IMR-90 (cell line): ENCODE measurements around the gene SPHK2. TPM values are rescaled to one million over a fixed set of nuclear protein-coding genes. Genes with fewer than 3 reads are reported as not detected.
A peak's percentile ranks its signal among the peaks of the same experiment; 100 is the strongest.

Experiments used
- ATAC-seq: fragments of 200-7000 bp; cut with Tn5 transposase; 2 replicates; pipeline ENCODE4 v1.9.1; 2020; ENCODE audit warnings: low read depth, mild to moderate bottlenecking, moderate library complexity
- BruUV-seq: library from RNA; stranded (reverse); fragments of 400-500 nt; replicated peaks from 2 replicates; lab custom pipeline; 2021; lab: Mats Ljungman, UMichigan
- CTCF ChIA-PET: fragments of 300-600 bp; formaldehyde crosslinking; extraction: SDS; loops from one replicate; lab custom pipeline; 2021; ENCODE audit warnings: antibody characterized with exemption; lab: Yijun Ruan, JAX
- POLR2A ChIA-PET: fragments of 300-600 bp; sonication (Branson Sonifier 250); formaldehyde crosslinking; loops from one replicate; lab custom pipeline; 2022; ENCODE audit warnings: antibody characterized with exemption; ENCODE audit not compliant: unreplicated experiment; lab: Charles Lee
- DNase-seq: peaks from one replicate; pipeline ENCODE4 v3.0.0; 2013
- H2AFZ ChIP-seq: replicated peaks from 2 replicates; pipeline ENCODE3; 2013; ENCODE audit warnings: low read length, mild to moderate bottlenecking; ENCODE audit not compliant: poor library complexity
- H2AK5ac ChIP-seq: 2 replicates; pipeline ENCODE4 v1.6.1; 2013; ENCODE audit warnings: low read depth, low read length, inconsistent platforms
- H2AK9ac ChIP-seq: replicated peaks from 2 replicates; pipeline ENCODE3; 2013; ENCODE audit warnings: mild to moderate bottlenecking, low read depth, low read length, moderate library complexity; ENCODE audit not compliant: poor library complexity
- H2BK120ac ChIP-seq: 2 replicates; pipeline ENCODE4 v1.6.1; 2013; ENCODE audit warnings: low read depth, low read length, inconsistent platforms
- H2BK15ac ChIP-seq: 3 replicates; pipeline ENCODE4 v1.6.1; 2013; ENCODE audit warnings: low read depth, low read length, inconsistent platforms
- H2BK20ac ChIP-seq: 2 replicates; pipeline ENCODE4 v1.6.1; 2013; ENCODE audit warnings: low read depth, mild to moderate bottlenecking, inconsistent platforms, low read length, moderate library complexity
- H2BK5ac ChIP-seq: 2 replicates; pipeline ENCODE4 v1.6.1; 2013; ENCODE audit warnings: mild to moderate bottlenecking, low read depth, low read length, inconsistent platforms; ENCODE audit not compliant: poor library complexity, severe bottlenecking
- H3K14ac ChIP-seq: replicated peaks from 2 replicates; pipeline ENCODE4 v1.6.1; 2013; ENCODE audit warnings: low read depth, low read length, inconsistent platforms
- H3K18ac ChIP-seq: 2 replicates; pipeline ENCODE4 v1.6.1; 2013; ENCODE audit warnings: low read depth, low read length, control low read depth
- H3K23ac ChIP-seq: 2 replicates; pipeline ENCODE4 v1.6.1; 2013; ENCODE audit warnings: low read depth, low read length, inconsistent platforms
- H3K27ac ChIP-seq: 2 replicates; pipeline ENCODE4 v1.5.1; 2013; ENCODE audit warnings: mild to moderate bottlenecking, control low read depth, low read length; ENCODE audit not compliant: insufficient read depth
- H3K27me3 ChIP-seq: 2 replicates; pipeline ENCODE4 v1.6.1; 2013; ENCODE audit warnings: low read length; ENCODE audit not compliant: control insufficient read depth, insufficient read depth
- H3K36me3 ChIP-seq: 2 replicates; pipeline ENCODE4 v1.6.1; 2013; ENCODE audit warnings: low read length, mixed read lengths; ENCODE audit not compliant: control insufficient read depth, insufficient read depth
- H3K4ac ChIP-seq: 2 replicates; pipeline ENCODE4 v1.6.1; 2013; ENCODE audit warnings: low read depth, low read length, inconsistent platforms
- H3K4me1 ChIP-seq: 2 replicates; pipeline ENCODE4 v1.6.1; 2013; ENCODE audit warnings: low read length, mixed read lengths; ENCODE audit not compliant: control insufficient read depth, insufficient read depth
- H3K4me2 ChIP-seq: 2 replicates; pipeline ENCODE4 v1.6.1; 2013; ENCODE audit warnings: low read depth, mild to moderate bottlenecking, control low read depth, low read length, moderate library complexity
- H3K4me3 ChIP-seq: 2 replicates; pipeline ENCODE4 v1.5.1; 2013; ENCODE audit warnings: low read depth, mild to moderate bottlenecking, control low read depth, low read length, moderate library complexity; ENCODE audit not compliant: insufficient read depth
- H3K56ac ChIP-seq: 2 replicates; pipeline ENCODE4 v1.6.1; 2013; ENCODE audit warnings: low read length, inconsistent platforms; ENCODE audit not compliant: insufficient read depth; ENCODE audit errors: extremely low read depth
- H3K79me1 ChIP-seq, 2 experiments: 2 replicates each; pipeline ENCODE4 v1.6.1; 2013; ENCODE audit warnings: low read length in 2 of 2, inconsistent platforms in 1 of 2, low read depth in 1 of 2
- H3K9ac ChIP-seq: 2 replicates; pipeline ENCODE4 v1.6.1; 2013; ENCODE audit warnings: low read depth, low read length, control low read depth
- H3K9me1 ChIP-seq: 2 replicates; pipeline ENCODE4 v1.6.1; 2013; ENCODE audit warnings: low read length, inconsistent platforms; ENCODE audit not compliant: insufficient read depth
- H3K9me3 ChIP-seq: 2 replicates; pipeline ENCODE4 v1.6.1; 2013; ENCODE audit warnings: low read length; ENCODE audit not compliant: control insufficient read depth, insufficient read depth
- H4K20me1 ChIP-seq: 2 replicates; pipeline ENCODE4 v1.6.1; 2013; ENCODE audit warnings: low read length, inconsistent platforms; ENCODE audit not compliant: insufficient read depth
- H4K5ac ChIP-seq: 2 replicates; pipeline ENCODE4 v1.6.1; 2013; ENCODE audit warnings: mild to moderate bottlenecking, low read depth, low read length, control low read depth
- H4K8ac ChIP-seq, 2 experiments: 2 replicates each; pipeline ENCODE4 v1.6.1; 2013; ENCODE audit warnings: low read depth in 2 of 2, low read length in 2 of 2, control low read depth in 1 of 2, inconsistent platforms in 1 of 2
- H4K91ac ChIP-seq: 2 replicates; pipeline ENCODE4 v1.6.1; 2013; ENCODE audit warnings: low read depth, low read length, inconsistent platforms; ENCODE audit not compliant: insufficient read depth
- POLR2A ChIP-seq: IDR thresholded peaks from 2 replicates; pipeline ENCODE4 v1.6.1; 2012; ENCODE audit warnings: mild to moderate bottlenecking, low read depth, low read length
- SMC3 ChIP-seq: fragments of 150-350 bp; IDR thresholded peaks from 2 replicates; pipeline ENCODE4 v1.6.1; 2016; ENCODE audit warnings: low read depth, mild to moderate bottlenecking, antibody characterized with exemption, low read length, moderate library complexity
- WGBS, 2 experiments: methylation state at CpG; one replicate each; pipeline versions ENCODE4 v1.1.5 to v1.1.7; 2013; ENCODE audit warnings: missing lambda C conversion rate in 2 of 2; ENCODE audit not compliant: insufficient read length in 1 of 2; ENCODE audit errors: extremely low coverage in 2 of 2; 5-methylcytosine and 5-hydroxymethylcytosine counted together
- dilution Hi-C: fragments of 300-500 bp; cut with HindIII; formaldehyde crosslinking; loops from one replicate; pipeline ENCODE4 v1.14.3; 2018; ENCODE audit warnings: low sequenced_read_pairs; ENCODE audit not compliant: unreplicated experiment
- in situ Hi-C: fragments of 300-500 bp; cut with MboI; formaldehyde crosslinking; loops from 3 replicates; pipeline ENCODE4 v1.14.3; 2019; ENCODE audit warnings: low sequenced_read_pairs, inconsistent platforms, mixed read lengths
- intact Hi-C: fragments of 100-400 bp; cut with micrococcal nuclease; formaldehyde crosslinking; loops from 2 replicates; pipeline ENCODE4 v1.10.0; 2022
- polyA plus RNA-seq, 3 experiments: library from polyadenylated mRNA; depleted of rRNA; stranded (reverse); fragments of >200 nt; gene quantifications; 2 replicates each; pipeline ENCODE4 v1.2.3, GENCODE V29; 2012; ENCODE audit warnings: low replicate concordance in 1 of 3
- total RNA-seq: library from RNA; depleted of rRNA; stranded (reverse); fragments of >200 nt; gene quantifications from 2 replicates; pipeline ENCODE4 v1.2.3, GENCODE V29; 2012

The SPHK2 gene
- total and polyA plus RNA-seq, 2 of the 4 experiments (the other 2 are of a cell fraction): 1.6 to 9.9 TPM

DNA sequence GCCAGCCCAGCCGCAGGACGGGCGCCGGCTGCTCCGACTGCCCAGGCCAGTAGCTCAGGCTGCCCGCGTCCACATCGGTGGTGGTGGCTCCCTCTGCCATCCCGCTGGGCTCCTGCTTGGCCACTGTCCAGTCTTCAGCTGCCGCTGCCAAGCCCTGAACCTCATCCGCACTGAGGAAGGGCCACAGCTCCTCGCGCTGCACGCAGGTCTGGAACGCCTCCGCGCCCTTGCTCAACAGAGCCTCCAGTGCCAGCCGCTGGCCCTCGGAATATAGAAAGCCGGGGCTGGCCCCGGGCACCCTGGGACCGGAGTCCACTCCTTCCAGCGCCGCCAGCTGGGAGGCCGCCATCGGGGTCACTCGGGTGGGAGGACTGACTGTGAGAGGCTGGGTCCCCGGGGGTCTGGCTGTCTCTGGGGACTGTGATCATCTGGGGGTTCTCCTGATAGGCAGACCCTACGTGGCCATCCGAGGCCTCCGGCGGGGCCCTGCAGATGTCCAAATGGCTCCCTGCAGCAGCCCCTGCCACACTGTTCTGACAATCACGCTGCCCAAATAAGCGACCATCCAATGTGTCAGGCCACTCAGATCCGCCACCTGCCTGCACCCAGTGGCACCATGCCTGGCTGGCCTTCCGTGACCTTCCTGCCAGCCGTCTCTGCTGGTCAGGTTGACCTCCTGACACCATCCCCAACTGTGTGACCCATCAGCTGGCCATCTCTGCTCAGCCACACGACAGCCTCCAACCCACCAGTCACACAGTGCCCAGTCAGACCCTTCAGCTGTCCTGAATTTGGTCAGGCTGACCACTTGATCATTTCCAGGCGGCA is 6.1 kb upstream of the SPHK2 start (continued):
- TF ChIP-seq POLR2A: no peak

DNA sequence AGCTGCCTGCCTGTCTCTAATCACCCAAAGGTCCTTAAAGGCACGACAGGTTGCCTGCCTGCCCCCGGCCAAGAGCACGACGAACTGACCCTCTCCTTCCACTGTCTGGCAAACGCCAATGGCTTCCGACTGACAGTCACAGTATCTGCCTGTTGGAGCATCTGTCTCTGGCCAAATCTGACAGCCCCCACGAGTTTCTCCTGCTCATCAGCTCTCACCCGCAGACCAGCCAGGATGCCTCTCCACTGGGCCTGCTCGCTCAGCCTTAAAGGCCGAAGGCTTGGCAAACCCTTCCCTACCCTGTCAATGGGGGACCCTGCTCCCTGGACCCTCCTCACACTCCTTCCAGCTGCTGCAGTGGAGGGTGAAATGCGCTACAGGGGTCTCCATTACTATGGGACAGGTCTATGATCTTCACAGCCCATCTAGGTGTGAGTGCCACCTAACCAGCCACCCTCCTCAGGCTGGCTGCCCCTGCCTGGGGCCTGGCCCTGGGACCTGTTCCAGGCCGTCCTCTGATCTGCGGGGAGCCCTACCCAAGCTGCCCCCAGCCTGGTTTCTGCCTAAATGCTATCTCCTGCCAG is 5.4 kb upstream of the SPHK2 start:
- 68% methylated on average over 11 of the region's 13 CpGs; no CpG with 5 or more reads in 1 of the 2 experiments for WGBS, 2 experiments
- Histone ChIP-seq H3K4me1 (peaks cover 8% of the 10 kb centered on the region), H2AK9ac (no peak overlapping the region), H2AFZ (no peak overlapping the region), H3K4me2 (no peak overlapping the region), H3K36me3 (peaks cover 28% of the 10 kb centered on the region), H3K27me3 (no peaks in the 10 kb centered on the region), H3K9me1 (no peaks in the 10 kb centered on the region), H3K9ac (no peak overlapping the region), H3K56ac (no peak overlapping the region), H3K23ac (no peak overlapping the region), H4K5ac (no peak overlapping the region), H4K20me1 (peaks cover 53% of the 10 kb centered on the region), H3K4ac (no peak overlapping the region), H2AK5ac (no peak overlapping the region), H3K14ac (no peak overlapping the region), H2BK5ac (no peak overlapping the region), H4K8ac (no peak overlapping the region; a peak in 1 of 4 replicates), H2BK120ac (no peak overlapping the region), H3K18ac (no peak overlapping the region), H2BK20ac (no peak overlapping the region), H3K27ac (no peak overlapping the region), H4K91ac (no peak overlapping the region), H2BK15ac (no peak overlapping the region), H3K4me3 (no peak overlapping the region), H3K9me3 (no peaks in the 10 kb centered on the region), H3K79me1 (peaks cover 8 to 36% of the 10 kb centered on the region in 2 experiments; a peak in 3 of 4 replicates)
- ChIA-PET CTCF (no interaction called here), POLR2A (no interaction called here)
- ATAC-seq (peak; percentile 2; the same call in 1 of the 2 replicates), DNase-seq (no peak)
- dilution Hi-C loops: no loop called here
- in situ Hi-C loops: no loop called here
- TF ChIP-seq POLR2A: peak; percentile 53; the same call in 1 of the 2 replicates
- TF ChIP-seq SMC3: no peak
- intact Hi-C loops: no loop called here
- BruUV-seq: no TSS peak
